Calu3 (cell line): ENCODE data around the gene CAMK2N1. TPM values are rescaled to one million over a fixed set of nuclear protein-coding genes. Genes with fewer than 3 reads are reported as not detected.

Experiments used
- BruUV-seq: library from RNA; stranded (reverse); fragments of 400-500 nt; replicated peaks from 2 replicates; lab custom pipeline; 2021; lab: Mats Ljungman, UMichigan
- CTCF ChIA-PET: fragments of 300-600 bp; sonication (Branson Sonifier 250); formaldehyde crosslinking; loops from one replicate; lab custom pipeline; 2022; ENCODE audit warnings: antibody characterized with exemption; lab: Charles Lee
- DNase-seq: peaks from one replicate; pipeline ENCODE4 v3.0.0; 2022
- H3K27ac Mint-ChIP-seq: one replicate; pipeline ENCODE4 v1.8.0; 2022; ENCODE audit warnings: mixed read lengths; ENCODE audit not compliant: unreplicated experiment
- H3K27me3 Mint-ChIP-seq: one replicate; pipeline ENCODE4 v1.8.0; 2022; ENCODE audit warnings: mixed read lengths; ENCODE audit not compliant: unreplicated experiment
- H3K36me3 Mint-ChIP-seq: one replicate; pipeline ENCODE4 v1.8.0; 2022; ENCODE audit warnings: mild to moderate bottlenecking, moderate library complexity, mixed read lengths; ENCODE audit not compliant: insufficient read depth, unreplicated experiment
- H3K4me1 Mint-ChIP-seq: one replicate; pipeline ENCODE4 v1.8.0; 2022; ENCODE audit warnings: mild to moderate bottlenecking, low read depth, mixed read lengths; ENCODE audit not compliant: unreplicated experiment
- H3K4me3 Mint-ChIP-seq: one replicate; pipeline ENCODE4 v1.8.0; 2022; ENCODE audit warnings: mild to moderate bottlenecking, low read depth, moderate library complexity, mixed read lengths; ENCODE audit not compliant: unreplicated experiment
- H3K9me3 Mint-ChIP-seq: one replicate; pipeline ENCODE4 v1.8.0; 2022; ENCODE audit warnings: low read depth, mixed read lengths; ENCODE audit not compliant: unreplicated experiment
- CTCF ChIP-seq: fragments of 200-600 bp; IDR thresholded peaks from one replicate; pipeline ENCODE4 v1.8.0; 2022; ENCODE audit warnings: antibody characterized with exemption; ENCODE audit not compliant: unreplicated experiment
- intact Hi-C: fragments of 100-400 bp; cut with micrococcal nuclease; formaldehyde crosslinking; loops from one replicate; pipeline ENCODE4 v1.10.0; 2022; ENCODE audit not compliant: unreplicated experiment
- total RNA-seq: library from RNA; stranded (reverse); gene quantifications from 2 replicates; pipeline ENCODE4 v1.2.3, GENCODE V29; 2022

CAMK2N1 gene
- total RNA-seq, 1 experiment from 2014 or later = 56.0 TPM

GRCh38 chr1:20458717-20459116, 27.3 kb downstream of the CAMK2N1 start:
- Mint-ChIP-seq H3K27ac (no peak overlapping the region), H3K27me3 (peaks cover 37% of the 10 kb centered on the region), H3K4me3 (no peak overlapping the region), H3K9me3 (peaks cover 3% of the 10 kb centered on the region), H3K36me3 (no peaks in the 10 kb centered on the region), H3K4me1 (no peaks in the 10 kb centered on the region)
- no peak for TF ChIP-seq CTCF
- BruUV-seq = no TSS peak
- CTCF ChIA-PET = interaction anchor here (0.5 kb wide), 1 partner anchor 305 kb away, joined by 6 read pairs; no protein-coding TSS in a partner anchor
- no peak for DNase-seq
- intact Hi-C loops = no loop called here

GRCh38 chr1:20454004-20454403, 32.0 kb downstream of the CAMK2N1 start:
- no peak overlapping the region for H3K27ac Mint-ChIP-seq
- no peak for TF ChIP-seq CTCF
- no peaks in the 10 kb centered on the region for H3K9me3 Mint-ChIP-seq
- no peak for DNase-seq
- CTCF ChIA-PET = interaction anchor here (0.6 kb wide), 1 partner anchor 347 kb away, joined by 3 read pairs; no protein-coding TSS in a partner anchor
- H3K4me1 Mint-ChIP-seq = no peaks in the 10 kb centered on the region
- intact Hi-C loops = no loop called here
- H3K4me3 Mint-ChIP-seq = no peak overlapping the region
- no peaks in the 10 kb centered on the region for H3K36me3 Mint-ChIP-seq
- peaks cover 33% of the 10 kb centered on the region for H3K27me3 Mint-ChIP-seq
- BruUV-seq = no TSS peak

- Mint-ChIP-seq H3K4me1 (peaks cover 10% of the 10 kb centered on the region), H3K36me3 (no peaks in the 10 kb centered on the region), H3K27me3 (peaks cover 21% of the 10 kb centered on the region), H3K27ac (no peak overlapping the region), H3K4me3 (no peak overlapping the region), H3K9me3 (no peaks in the 10 kb centered on the region)
- DNase-seq = no peak
- CTCF ChIA-PET = no interaction called here
- intact Hi-C loops = no loop called here
- TF ChIP-seq CTCF = no peak
- no TSS peak for BruUV-seq
These were observed 36.2 kb downstream of the CAMK2N1 start for GRCh38 chr1:20449735-20450311.

- Mint-ChIP-seq H3K27me3 (peaks cover 21% of the 10 kb centered on the region), H3K27ac (no peak overlapping the region), H3K4me1 (peaks cover 10% of the 10 kb centered on the region), H3K4me3 (no peak overlapping the region), H3K36me3 (no peaks in the 10 kb centered on the region), H3K9me3 (no peaks in the 10 kb centered on the region)
- no TSS peak for BruUV-seq
- DNase-seq = no peak
- intact Hi-C loops = no loop called here
- CTCF ChIA-PET = no interaction called here
- TF ChIP-seq CTCF = no peak
These were observed 37.3 kb downstream of the CAMK2N1 start for GRCh38 chr1:20448671-20449071.
